Measurements from ENCODE around the gene PIGL.

Gene PIGL

GRCh38 chr17:16243801-16244567 lies 27.0 kb downstream of the PIGL start:
- ChIA-PET POLR2A (no interaction called here), CTCF (no interaction called here)
- Histone ChIP-seq H3K27ac (ENCODE audit: insufficient read depth in 1 of 2, low read depth in 1 of 2, low read length in 2 of 2, poor library complexity in 1 of 2, severe bottlenecking in 2 of 2) (no peak overlapping the region), H3K4me3 (ENCODE audit: control insufficient read depth in 1 of 7, extremely low read depth in 1 of 7, insufficient read depth in 4 of 7, low read depth in 2 of 7, low read length in 6 of 7) (no peak overlapping the region), H3K4me1 (ENCODE audit: control extremely low read depth in 1 of 4, control insufficient read depth in 4 of 4, insufficient read depth in 4 of 4, low read length in 3 of 4) (no peaks in the 10 kb centered on the region), H3K9me3 (ENCODE audit: control extremely low read depth in 1 of 5, control insufficient read depth in 4 of 5, insufficient read depth in 2 of 5, low read depth in 1 of 5, low read length in 4 of 5) (no peaks in the 10 kb centered on the region), H3K27me3 (replicated peaks in 2 of 5; ENCODE audit: control insufficient read depth in 4 of 5, insufficient read depth in 5 of 5, low read length in 4 of 5) (no peaks in the 10 kb centered on the region), H3K36me3 (ENCODE audit: control insufficient read depth in 4 of 4, insufficient read depth in 4 of 4, low read length in 3 of 4) (peaks cover 0 to 2% (median 0%) of the 10 kb centered on the region in 4 experiments)
- 93% methylated on average over 8 of the region's 9 CpGs for WGBS (ENCODE audit: insufficient coverage)
- DNase-seq: no peak

- H3K9me3 ChIP-seq (ENCODE audit: control extremely low read depth in 1 of 5, control insufficient read depth in 4 of 5, insufficient read depth in 2 of 5, low read depth in 1 of 5, low read length in 4 of 5): no peaks in the 10 kb centered on the region
- no peaks in the 10 kb centered on the region for H3K27me3 ChIP-seq (replicated peaks in 2 of 5; ENCODE audit: control insufficient read depth in 4 of 5, insufficient read depth in 5 of 5, low read length in 4 of 5)
- CTCF ChIA-PET: no interaction called here
- POLR2A ChIA-PET: no interaction called here
- H3K27ac ChIP-seq (ENCODE audit: insufficient read depth in 1 of 2, low read depth in 1 of 2, low read length in 2 of 2, poor library complexity in 1 of 2, severe bottlenecking in 2 of 2): no peak overlapping the region
- H3K4me1 ChIP-seq (ENCODE audit: control extremely low read depth in 1 of 4, control insufficient read depth in 4 of 4, insufficient read depth in 4 of 4, low read length in 3 of 4): no peaks in the 10 kb centered on the region
- WGBS (ENCODE audit: insufficient coverage): 100% methylated on average over 2 of the region's 7 CpGs
- DNase-seq: no peak
- H3K36me3 ChIP-seq (ENCODE audit: control insufficient read depth in 4 of 4, insufficient read depth in 4 of 4, low read length in 3 of 4): peaks cover 0 to 2% (median 0%) of the 10 kb centered on the region in 4 experiments
- H3K4me3 ChIP-seq (ENCODE audit: control insufficient read depth in 1 of 7, extremely low read depth in 1 of 7, insufficient read depth in 4 of 7, low read depth in 2 of 7, low read length in 6 of 7): no peak overlapping the region
Measured at GRCh38 chr17:16247586-16247984, 30.6 kb downstream of the PIGL start.

- no peak overlapping the region for H3K4me3 ChIP-seq (ENCODE audit: control insufficient read depth in 1 of 7, extremely low read depth in 1 of 7, insufficient read depth in 4 of 7, low read depth in 2 of 7, low read length in 6 of 7)
Measured at GRCh38 chr17:16250635-16251034, 33.6 kb downstream of the PIGL start.

GRCh38 chr17:16251043-16251442 lies 34.0 kb downstream of the PIGL start:
- no peak for DNase-seq
- H3K4me3 ChIP-seq (ENCODE audit: control insufficient read depth in 1 of 7, extremely low read depth in 1 of 7, insufficient read depth in 4 of 7, low read depth in 2 of 7, low read length in 6 of 7): no peak overlapping the region
- peaks cover 0 to 5% (median 0%) of the 10 kb centered on the region in 4 experiments for H3K4me1 ChIP-seq (ENCODE audit: control extremely low read depth in 1 of 4, control insufficient read depth in 4 of 4, insufficient read depth in 4 of 4, low read length in 3 of 4)
- CTCF ChIA-PET: interaction anchor here (0.8 kb wide), 1 partner anchor 9 kb away, joined by 3 read pairs; no protein-coding TSS in a partner anchor
- H3K27ac ChIP-seq (ENCODE audit: insufficient read depth in 1 of 2, low read depth in 1 of 2, low read length in 2 of 2, poor library complexity in 1 of 2, severe bottlenecking in 2 of 2): no peak overlapping the region
- no peaks in the 10 kb centered on the region for H3K9me3 ChIP-seq (ENCODE audit: control extremely low read depth in 1 of 5, control insufficient read depth in 4 of 5, insufficient read depth in 2 of 5, low read depth in 1 of 5, low read length in 4 of 5)
- peaks cover 0 to 2% (median 0%) of the 10 kb centered on the region in 4 experiments for H3K36me3 ChIP-seq (ENCODE audit: control insufficient read depth in 4 of 4, insufficient read depth in 4 of 4, low read length in 3 of 4)
- POLR2A ChIA-PET: no interaction called here
- 100% methylated on average over 3 of the region's 6 CpGs for WGBS (ENCODE audit: insufficient coverage)
- H3K27me3 ChIP-seq (replicated peaks in 2 of 5; ENCODE audit: control insufficient read depth in 4 of 5, insufficient read depth in 5 of 5, low read length in 4 of 5): no peaks in the 10 kb centered on the region

More at GRCh38 chr17:16250635-16251034, 33.6 kb downstream of the PIGL start:
- CTCF ChIA-PET: interaction anchor here (0.8 kb wide), 1 partner anchor 8 kb away, joined by 3 read pairs; no protein-coding TSS in a partner anchor
- no peak overlapping the region for H3K27ac ChIP-seq (ENCODE audit: insufficient read depth in 1 of 2, low read depth in 1 of 2, low read length in 2 of 2, poor library complexity in 1 of 2, severe bottlenecking in 2 of 2)
- no CpG with 5 or more reads among the region's 1 CpG for WGBS (ENCODE audit: insufficient coverage)
- no peaks in the 10 kb centered on the region for H3K9me3 ChIP-seq (ENCODE audit: control extremely low read depth in 1 of 5, control insufficient read depth in 4 of 5, insufficient read depth in 2 of 5, low read depth in 1 of 5, low read length in 4 of 5)
- POLR2A ChIA-PET: no interaction called here
- no peak for DNase-seq
- peaks cover 0 to 3% (median 0%) of the 10 kb centered on the region in 4 experiments for H3K4me1 ChIP-seq (ENCODE audit: control extremely low read depth in 1 of 4, control insufficient read depth in 4 of 4, insufficient read depth in 4 of 4, low read length in 3 of 4)
- H3K36me3 ChIP-seq (ENCODE audit: control insufficient read depth in 4 of 4, insufficient read depth in 4 of 4, low read length in 3 of 4): peaks cover 0 to 2% (median 0%) of the 10 kb centered on the region in 4 experiments
- no peaks in the 10 kb centered on the region for H3K27me3 ChIP-seq (replicated peaks in 2 of 5; ENCODE audit: control insufficient read depth in 4 of 5, insufficient read depth in 5 of 5, low read length in 4 of 5)

- no peaks in the 10 kb centered on the region for H3K9me3 ChIP-seq (ENCODE audit: control extremely low read depth in 1 of 5, control insufficient read depth in 4 of 5, insufficient read depth in 2 of 5, low read depth in 1 of 5, low read length in 4 of 5)
- DNase-seq: no peak
- ChIA-PET POLR2A (no interaction called here), CTCF (no interaction called here)
- no peak overlapping the region for H3K27ac ChIP-seq (ENCODE audit: insufficient read depth in 1 of 2, low read depth in 1 of 2, low read length in 2 of 2, poor library complexity in 1 of 2, severe bottlenecking in 2 of 2)
- no peaks in the 10 kb centered on the region for H3K27me3 ChIP-seq (replicated peaks in 2 of 5; ENCODE audit: control insufficient read depth in 4 of 5, insufficient read depth in 5 of 5, low read length in 4 of 5)
- H3K36me3 ChIP-seq (ENCODE audit: control insufficient read depth in 4 of 4, insufficient read depth in 4 of 4, low read length in 3 of 4): peaks cover 0 to 2% (median 0%) of the 10 kb centered on the region in 4 experiments
- no CpG with 5 or more reads among the region's 1 CpG for WGBS (ENCODE audit: insufficient coverage)
- peaks cover 0 to 5% (median 0%) of the 10 kb centered on the region in 4 experiments for H3K4me1 ChIP-seq (ENCODE audit: control extremely low read depth in 1 of 4, control insufficient read depth in 4 of 4, insufficient read depth in 4 of 4, low read length in 3 of 4)
- no peak overlapping the region for H3K4me3 ChIP-seq (ENCODE audit: control insufficient read depth in 1 of 7, extremely low read depth in 1 of 7, insufficient read depth in 4 of 7, low read depth in 2 of 7, low read length in 6 of 7)
Measured at GRCh38 chr17:16251556-16251955, 34.5 kb downstream of the PIGL start.

GRCh38 chr17:16254773-16255400 lies 37.9 kb downstream of the PIGL start:
- WGBS (ENCODE audit: insufficient coverage): 100% methylated on average over 4 of the region's 9 CpGs
- CTCF ChIA-PET: interaction anchor here (1.0 kb wide), 1 partner anchor 267 kb away, joined by 3 read pairs; no protein-coding TSS in a partner anchor

GRCh38 chr17:16255481-16255921 lies 38.5 kb downstream of the PIGL start:
- DNase-seq: no peak
- no peaks in the 10 kb centered on the region for H3K27me3 ChIP-seq (replicated peaks in 2 of 5; ENCODE audit: control insufficient read depth in 4 of 5, insufficient read depth in 5 of 5, low read length in 4 of 5)
- H3K4me1 ChIP-seq (ENCODE audit: control extremely low read depth in 1 of 4, control insufficient read depth in 4 of 4, insufficient read depth in 4 of 4, low read length in 3 of 4): peaks cover 0 to 5% (median 0%) of the 10 kb centered on the region in 4 experiments
- peaks cover 0 to 8% (median 3%) of the 10 kb centered on the region in 5 experiments for H3K9me3 ChIP-seq (ENCODE audit: control extremely low read depth in 1 of 5, control insufficient read depth in 4 of 5, insufficient read depth in 2 of 5, low read depth in 1 of 5, low read length in 4 of 5)
- peaks cover 0 to 7% (median 5%) of the 10 kb centered on the region in 4 experiments for H3K36me3 ChIP-seq (ENCODE audit: control insufficient read depth in 4 of 4, insufficient read depth in 4 of 4, low read length in 3 of 4)
- CTCF ChIA-PET: interaction anchor here (0.5 kb wide), 1 partner anchor 46 kb away, joined by 4 read pairs; no protein-coding TSS in a partner anchor
- POLR2A ChIA-PET: no interaction called here
- no CpG with 5 or more reads among the region's 4 CpGs for WGBS (ENCODE audit: insufficient coverage)
- H3K4me3 ChIP-seq (ENCODE audit: control insufficient read depth in 1 of 7, extremely low read depth in 1 of 7, insufficient read depth in 4 of 7, low read depth in 2 of 7, low read length in 6 of 7): no peak overlapping the region
- H3K27ac ChIP-seq (ENCODE audit: insufficient read depth in 1 of 2, low read depth in 1 of 2, low read length in 2 of 2, poor library complexity in 1 of 2, severe bottlenecking in 2 of 2): no peak overlapping the region

More at GRCh38 chr17:16254773-16255400, 37.9 kb downstream of the PIGL start:
- Histone ChIP-seq H3K27ac (ENCODE audit: insufficient read depth in 1 of 2, low read depth in 1 of 2, low read length in 2 of 2, poor library complexity in 1 of 2, severe bottlenecking in 2 of 2) (no peak overlapping the region), H3K27me3 (replicated peaks in 2 of 5; ENCODE audit: control insufficient read depth in 4 of 5, insufficient read depth in 5 of 5, low read length in 4 of 5) (no peaks in the 10 kb centered on the region), H3K9me3 (ENCODE audit: control extremely low read depth in 1 of 5, control insufficient read depth in 4 of 5, insufficient read depth in 2 of 5, low read depth in 1 of 5, low read length in 4 of 5) (peaks cover 0 to 2% (median 0%) of the 10 kb centered on the region in 5 experiments), H3K36me3 (ENCODE audit: control insufficient read depth in 4 of 4, insufficient read depth in 4 of 4, low read length in 3 of 4) (peaks cover 0 to 4% (median under 1%) of the 10 kb centered on the region in 4 experiments), H3K4me1 (ENCODE audit: control extremely low read depth in 1 of 4, control insufficient read depth in 4 of 4, insufficient read depth in 4 of 4, low read length in 3 of 4) (peaks cover 0 to 5% (median 0%) of the 10 kb centered on the region in 4 experiments), H3K4me3 (ENCODE audit: control insufficient read depth in 1 of 7, extremely low read depth in 1 of 7, insufficient read depth in 4 of 7, low read depth in 2 of 7, low read length in 6 of 7) (no peak overlapping the region)
- POLR2A ChIA-PET: no interaction called here
- DNase-seq: no peak
